ENCODE measurements around the gene ASPSCR1. TPM values are rescaled to one million over a fixed set of nuclear protein-coding genes. Genes with fewer than 3 reads are reported as not detected.

ASPSCR1 gene
- total and polyA plus RNA-seq, 2 of the 13 experiments (the other 11 are each of a cell fraction or from before 2014, with no cell fraction given): 274 to 314 TPM

GRCh38 chr17:81978524-81979298 is 1.3 kb downstream of the ASPSCR1 start (continued):
- TF ChIP-seq DMAP1 (CRISPR knock-in tag; IDR thresholded peaks at IDR 0.05) (no peak), SSRP1 (CRISPR knock-in tag; IDR thresholded peaks at IDR 0.05) (peak; percentile 27; the same call in 1 of the 2 replicates), ZNF639 (CRISPR knock-in tag; conservative IDR thresholded peaks at IDR 0.05) (no peak), ZGPAT (CRISPR knock-in tag; IDR thresholded peaks at IDR 0.05) (no peak), MYPOP (CRISPR knock-in tag; IDR thresholded peaks at IDR 0.05) (no peak), ZFYVE20 (CRISPR knock-in tag; IDR thresholded peaks at IDR 0.05; ENCODE audit: borderline replicate concordance, low read depth) (no peak), SMYD3 (CRISPR knock-in tag; IDR thresholded peaks at IDR 0.05) (no peak), CERS6 (CRISPR knock-in tag; IDR thresholded peaks at IDR 0.05) (no peak), ZNF543 (CRISPR knock-in tag; IDR thresholded peaks at IDR 0.05) (0 out of 2 replicates have a peak, but pooled peaks have one; percentile 2), BATF2 (CRISPR knock-in tag; IDR thresholded peaks at IDR 0.05) (no peak), ZNF251 (CRISPR knock-in tag; IDR thresholded peaks at IDR 0.05) (no peak), ZMYM3 (CRISPR knock-in tag; IDR thresholded peaks at IDR 0.05) (no peak), LCORL (IDR thresholded peaks at IDR 0.05) (no peak), LCORL (CRISPR knock-in tag; IDR thresholded peaks at IDR 0.05) (0 out of 2 replicates have a peak, but pooled peaks have one; percentile 32), MAX (IDR thresholded peaks at IDR 0.05) (peak; percentile 87), ZNF317 (CRISPR knock-in tag; IDR thresholded peaks at IDR 0.05) (0 out of 2 replicates have a peak, but pooled peaks have one; percentile 21), TERF1 (CRISPR knock-in tag; IDR thresholded peaks at IDR 0.05) (no peak), ZNF850 (CRISPR knock-in tag; conservative IDR thresholded peaks at IDR 0.05) (no peak), ZBTB4 (CRISPR knock-in tag; IDR thresholded peaks at IDR 0.05; ENCODE audit: borderline replicate concordance) (0 out of 2 replicates have a peak, but pooled peaks have one; percentile 19)
